ENCODE data around the gene CXCL1. TPM values are rescaled to one million over a fixed set of nuclear protein-coding genes. Genes with fewer than 3 reads are reported as not detected.

The CXCL1 gene
- total RNA-seq, 4 donors from 2014 or later: 1.5 to 1.8 TPM; not detected in 2

DNA sequence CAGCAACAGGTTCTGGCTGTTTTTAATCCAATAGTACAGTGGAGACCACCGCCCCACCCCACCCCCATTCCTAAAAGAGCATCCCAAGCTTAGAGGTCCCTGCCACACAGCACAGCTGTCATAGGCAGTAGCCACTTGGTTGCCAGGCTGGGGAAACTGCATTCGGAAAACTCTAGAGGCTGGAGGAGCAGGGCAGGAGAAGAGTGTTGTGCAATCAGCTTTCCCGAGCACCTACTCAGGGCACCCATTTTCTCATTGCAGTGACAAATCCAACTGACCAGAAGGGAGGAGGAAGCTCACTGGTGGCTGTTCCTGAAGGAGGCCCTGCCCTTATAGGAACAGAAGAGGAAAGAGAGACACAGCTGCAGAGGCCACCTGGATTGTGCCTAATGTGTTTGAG is 1.1 kb downstream of the CXCL1 start:
- TF ChIP-seq, protein P1, sequence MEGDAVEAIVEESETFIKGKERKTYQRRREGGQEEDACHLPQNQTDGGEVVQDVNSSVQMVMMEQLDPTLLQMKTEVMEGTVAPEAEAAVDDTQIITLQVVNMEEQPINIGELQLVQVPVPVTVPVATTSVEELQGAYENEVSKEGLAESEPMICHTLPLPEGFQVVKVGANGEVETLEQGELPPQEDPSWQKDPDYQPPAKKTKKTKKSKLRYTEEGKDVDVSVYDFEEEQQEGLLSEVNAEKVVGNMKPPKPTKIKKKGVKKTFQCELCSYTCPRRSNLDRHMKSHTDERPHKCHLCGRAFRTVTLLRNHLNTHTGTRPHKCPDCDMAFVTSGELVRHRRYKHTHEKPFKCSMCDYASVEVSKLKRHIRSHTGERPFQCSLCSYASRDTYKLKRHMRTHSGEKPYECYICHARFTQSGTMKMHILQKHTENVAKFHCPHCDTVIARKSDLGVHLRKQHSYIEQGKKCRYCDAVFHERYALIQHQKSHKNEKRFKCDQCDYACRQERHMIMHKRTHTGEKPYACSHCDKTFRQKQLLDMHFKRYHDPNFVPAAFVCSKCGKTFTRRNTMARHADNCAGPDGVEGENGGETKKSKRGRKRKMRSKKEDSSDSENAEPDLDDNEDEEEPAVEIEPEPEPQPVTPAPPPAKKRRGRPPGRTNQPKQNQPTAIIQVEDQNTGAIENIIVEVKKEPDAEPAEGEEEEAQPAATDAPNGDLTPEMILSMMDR (IDR thresholded peaks at IDR 0.05; ENCODE audit: low read depth): no peak

DNA sequence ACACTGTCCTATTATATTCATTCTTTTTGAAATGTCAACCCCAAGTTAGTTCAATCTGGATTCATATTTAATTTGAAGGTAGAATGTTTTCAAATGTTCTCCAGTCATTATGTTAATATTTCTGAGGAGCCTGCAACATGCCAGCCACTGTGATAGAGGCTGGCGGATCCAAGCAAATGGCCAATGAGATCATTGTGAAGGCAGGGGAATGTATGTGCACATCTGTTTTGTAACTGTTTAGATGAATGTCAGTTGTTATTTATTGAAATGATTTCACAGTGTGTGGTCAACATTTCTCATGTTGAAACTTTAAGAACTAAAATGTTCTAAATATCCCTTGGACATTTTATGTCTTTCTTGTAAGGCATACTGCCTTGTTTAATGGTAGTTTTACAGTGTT is 1.6 kb downstream of the CXCL1 start:
- TF ChIP-seq, protein P1 (IDR thresholded peaks at IDR 0.05; ENCODE audit: low read depth): no peak

DNA sequence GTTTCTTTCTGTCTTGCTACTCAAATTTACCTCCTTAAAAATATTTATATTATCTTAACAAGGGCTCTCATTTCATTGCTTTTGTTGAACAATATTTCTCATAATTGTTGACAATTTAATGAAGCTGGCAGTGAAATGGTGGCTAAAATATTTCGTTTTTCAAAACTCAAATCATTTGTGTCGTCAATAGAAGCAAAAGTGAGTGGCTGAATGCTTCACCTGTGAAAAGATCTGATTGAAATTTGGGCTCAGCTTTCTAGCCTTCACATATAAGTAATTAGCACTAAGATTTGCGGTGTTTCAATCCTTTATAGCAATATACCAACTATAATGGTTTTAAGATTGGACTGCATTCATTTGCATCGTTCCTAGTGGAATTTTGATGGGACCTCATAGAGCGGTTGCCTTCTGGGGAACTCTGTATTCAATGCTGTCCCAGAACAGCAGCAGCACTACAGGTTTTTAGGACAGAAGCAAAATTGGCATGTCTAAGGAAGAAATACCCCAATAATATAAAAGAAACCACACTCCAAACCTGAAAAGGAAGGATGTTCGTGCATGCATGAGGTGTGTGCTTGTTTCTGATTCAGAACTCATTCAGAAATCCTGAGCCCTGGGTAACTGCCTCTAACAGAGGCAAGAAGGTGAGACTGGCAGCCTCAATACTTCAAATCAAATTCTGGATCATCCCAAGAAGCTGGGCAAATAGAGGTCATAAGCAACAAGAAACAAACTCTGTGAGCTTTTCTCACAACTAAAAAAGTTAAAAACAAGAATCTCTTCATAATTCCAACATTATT is 2.5 kb downstream of the CXCL1 start:
- TF ChIP-seq, protein P1 (IDR thresholded peaks at IDR 0.05; ENCODE audit: low read depth): no peak

DNA sequence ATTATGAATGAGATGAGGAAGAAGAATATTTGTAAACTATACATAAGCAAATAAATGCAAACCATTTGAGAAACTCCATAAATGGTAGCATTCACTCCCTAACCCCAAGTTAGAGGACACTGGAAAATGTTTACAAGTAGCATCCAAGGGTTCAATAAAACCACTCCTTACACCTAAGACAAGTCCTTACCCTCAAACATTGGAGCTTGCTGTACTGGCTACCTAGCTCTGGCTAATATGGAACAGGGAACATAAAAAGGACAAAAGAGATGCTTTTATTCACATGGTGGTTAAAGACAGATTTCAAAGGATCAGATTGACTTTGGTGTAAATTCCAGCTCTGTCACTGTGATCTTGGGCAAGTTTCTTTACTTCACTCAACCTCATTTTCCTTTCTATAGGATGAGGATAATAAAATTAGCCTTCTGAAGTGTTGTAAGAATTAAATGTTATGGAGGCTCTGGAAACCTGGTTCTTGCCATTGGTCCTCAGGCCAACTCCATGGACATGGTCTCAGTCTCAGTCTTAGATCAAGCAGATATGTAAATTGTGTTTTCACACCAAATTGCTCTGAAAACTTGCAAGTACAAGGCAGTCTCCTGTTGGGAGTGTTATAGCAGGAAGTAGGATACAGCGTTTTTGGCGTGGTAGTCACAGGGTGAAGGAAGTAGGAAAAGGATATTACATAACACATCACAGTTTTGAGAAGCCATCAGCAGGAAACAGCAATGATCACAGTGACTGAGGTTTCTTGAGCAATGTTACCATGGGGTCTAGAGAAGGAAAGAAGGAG is 3.3 kb downstream of the CXCL1 start:
- TF ChIP-seq, protein P1 (IDR thresholded peaks at IDR 0.05; ENCODE audit: low read depth): no peak

DNA sequence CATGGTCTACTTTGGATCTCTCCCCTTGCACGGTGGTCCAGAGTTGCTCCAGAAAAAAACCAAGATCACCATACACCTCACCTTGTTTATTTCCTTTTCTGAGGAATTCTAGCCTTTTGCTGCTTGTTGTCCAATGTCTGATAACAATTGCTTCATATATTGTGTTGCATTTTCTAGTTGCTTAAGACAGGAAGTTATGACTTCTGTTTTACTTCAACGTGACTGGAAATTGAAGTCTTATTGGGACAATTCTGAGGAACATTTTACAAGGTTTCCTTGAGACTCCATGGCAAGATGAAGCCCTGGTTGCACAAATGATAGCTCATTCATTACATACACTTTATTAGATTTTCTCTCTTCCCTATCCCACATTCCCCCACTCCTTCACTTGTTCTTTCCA is 5.2 kb downstream of the CXCL1 start:
- TF ChIP-seq, protein P1 (IDR thresholded peaks at IDR 0.05; ENCODE audit: low read depth): no peak

DNA sequence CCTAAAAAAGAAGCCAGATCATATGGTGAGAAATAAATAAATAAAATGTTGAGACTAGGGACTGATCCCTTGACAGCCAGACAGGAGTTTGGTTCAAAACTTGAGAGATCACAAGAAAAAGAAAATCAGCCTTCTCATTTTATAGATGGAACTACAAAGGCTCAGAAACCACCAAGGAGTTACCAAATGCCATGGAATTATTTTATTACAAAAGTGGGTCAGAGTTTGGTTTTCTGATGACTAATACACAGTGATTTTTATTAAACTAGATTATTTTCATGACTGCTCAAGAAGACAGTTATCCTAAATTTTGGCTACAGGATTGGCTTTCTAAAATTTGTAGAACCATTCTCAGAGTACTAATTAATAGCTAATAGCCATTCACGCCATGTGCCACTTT is 6.2 kb downstream of the CXCL1 start:
- TF ChIP-seq, protein P1 (IDR thresholded peaks at IDR 0.05; ENCODE audit: low read depth): no peak

DNA sequence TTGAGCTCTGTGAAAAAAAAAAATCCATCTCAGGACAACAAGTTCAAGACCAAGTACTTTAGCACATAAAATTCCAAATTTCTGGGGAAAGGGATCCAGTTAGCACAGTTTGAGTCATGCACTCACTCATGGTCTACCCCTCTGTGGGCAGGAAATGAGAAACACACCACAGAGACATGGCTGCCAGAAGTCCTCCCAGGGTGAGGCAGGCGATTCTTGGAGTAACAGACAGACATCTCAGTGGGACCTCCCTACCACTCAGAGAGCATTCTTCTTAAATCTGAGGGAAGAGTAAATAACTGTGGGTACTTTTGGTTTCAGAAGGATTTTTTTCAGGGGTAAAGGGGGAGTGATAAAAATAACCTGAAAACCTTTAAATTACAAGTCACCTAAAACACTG is 14.1 kb downstream of the CXCL1 start:
- TF ChIP-seq, protein P1 (IDR thresholded peaks at IDR 0.05; ENCODE audit: low read depth): no peak
